ENCODE results near the gene TOX2. TPM values are rescaled to one million over a fixed set of nuclear protein-coding genes. Genes with fewer than 3 reads are reported as not detected.

TOX2 gene
- total RNA-seq, 1 donor from 2014 or later, result not detected

DNA sequence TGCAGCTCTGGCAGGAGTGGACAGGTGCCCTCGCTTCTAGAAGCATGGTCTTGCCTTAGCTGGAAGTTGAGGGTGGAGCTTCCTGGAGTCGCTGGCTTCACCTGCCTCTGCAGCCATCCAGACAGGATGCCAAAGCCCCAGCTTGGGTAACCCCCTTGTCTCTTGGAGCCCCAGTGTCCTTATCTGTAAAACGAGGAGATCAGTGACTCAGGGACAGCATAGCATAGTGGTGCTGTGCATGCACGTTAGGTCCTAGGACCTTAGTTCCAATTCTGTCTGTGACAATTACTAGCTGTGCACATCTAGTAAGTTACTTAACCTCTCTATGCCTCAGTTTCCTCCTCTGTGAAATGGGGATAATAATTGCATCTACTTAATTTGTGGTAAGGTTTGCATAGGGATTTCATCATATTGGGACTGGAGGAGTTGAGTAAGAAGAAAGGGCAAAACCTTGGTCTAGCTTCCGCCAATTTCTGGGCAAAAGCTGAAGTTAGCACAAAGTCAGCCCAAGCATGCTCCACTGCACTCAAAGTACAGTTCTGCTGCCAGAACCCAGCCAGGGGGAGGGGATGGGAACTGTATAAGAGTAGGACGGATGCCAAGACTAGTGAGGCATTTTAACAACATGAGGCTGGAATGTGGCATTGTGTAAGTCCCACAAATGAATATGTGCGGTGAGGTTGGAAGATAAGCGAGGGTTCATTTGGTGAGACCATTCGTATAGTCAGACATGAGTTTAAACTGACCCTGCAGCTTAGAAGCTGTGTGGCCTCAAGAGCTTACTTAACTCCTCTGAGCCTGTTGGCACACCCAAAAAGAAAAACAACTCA lies 24.5 kb downstream of the TOX2 start:
- Histone ChIP-seq H3K9ac (ENCODE audit: low read depth in 1 of 3, low read length in 3 of 3) (no peak overlapping the region), H3K27me3 (ENCODE audit: control insufficient read depth in 3 of 3, insufficient read depth in 3 of 3, low read length in 3 of 3) (peaks cover 6 to 14% (median 10%) of the 10 kb centered on the region in 3 donors), H3K4me3 (ENCODE audit: low read length in 3 of 3) (no peak overlapping the region), H3K4me1 (ENCODE audit: control insufficient read depth in 3 of 3, insufficient read depth in 3 of 3, low read length in 3 of 3) (peaks cover 0 to 15% (median 2%) of the 10 kb centered on the region in 3 donors), H3K36me3 (ENCODE audit: control insufficient read depth in 3 of 3, insufficient read depth in 3 of 3, low read length in 3 of 3) (no peaks in the 10 kb centered on the region), H3K9me3 (ENCODE audit: control insufficient read depth in 3 of 3, low read length in 3 of 3) (no peaks in the 10 kb centered on the region), H3K27ac (ENCODE audit: low read depth, low read length) (no peak overlapping the region)

DNA sequence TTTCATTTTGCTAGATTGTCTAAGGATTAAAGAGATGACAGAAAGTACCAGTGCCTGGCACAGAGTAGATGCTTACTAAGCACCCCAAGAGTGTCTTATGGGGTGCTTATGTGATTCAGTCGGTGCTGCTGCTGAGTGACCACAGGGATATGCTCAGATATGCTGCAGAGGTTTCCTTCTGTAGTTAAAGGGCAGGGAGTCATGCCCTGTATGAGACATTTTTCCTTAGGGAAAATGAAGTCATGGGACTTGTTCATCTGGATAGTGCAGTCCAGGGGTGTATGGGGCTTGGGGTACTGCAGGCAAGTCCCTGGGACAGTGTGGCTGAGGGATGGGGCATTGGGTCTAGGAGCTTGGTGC lies 25.1 kb downstream of the TOX2 start:
- H3K36me3 ChIP-seq (ENCODE audit: control insufficient read depth in 3 of 3, insufficient read depth in 3 of 3, low read length in 3 of 3), result no peaks in the 10 kb centered on the region
- no peaks in the 10 kb centered on the region for H3K9me3 ChIP-seq (ENCODE audit: control insufficient read depth in 3 of 3, low read length in 3 of 3)
- H3K27me3 ChIP-seq (ENCODE audit: control insufficient read depth in 3 of 3, insufficient read depth in 3 of 3, low read length in 3 of 3), result peaks cover 4 to 14% (median 7%) of the 10 kb centered on the region in 3 donors
- peaks cover 0 to 15% (median 2%) of the 10 kb centered on the region in 3 donors for H3K4me1 ChIP-seq (ENCODE audit: control insufficient read depth in 3 of 3, insufficient read depth in 3 of 3, low read length in 3 of 3)
- H3K9ac ChIP-seq (ENCODE audit: low read depth in 1 of 3, low read length in 3 of 3), result no peak overlapping the region
- no peak overlapping the region for H3K4me3 ChIP-seq (ENCODE audit: low read length in 3 of 3)
- H3K27ac ChIP-seq (ENCODE audit: low read depth, low read length), result no peak overlapping the region

DNA sequence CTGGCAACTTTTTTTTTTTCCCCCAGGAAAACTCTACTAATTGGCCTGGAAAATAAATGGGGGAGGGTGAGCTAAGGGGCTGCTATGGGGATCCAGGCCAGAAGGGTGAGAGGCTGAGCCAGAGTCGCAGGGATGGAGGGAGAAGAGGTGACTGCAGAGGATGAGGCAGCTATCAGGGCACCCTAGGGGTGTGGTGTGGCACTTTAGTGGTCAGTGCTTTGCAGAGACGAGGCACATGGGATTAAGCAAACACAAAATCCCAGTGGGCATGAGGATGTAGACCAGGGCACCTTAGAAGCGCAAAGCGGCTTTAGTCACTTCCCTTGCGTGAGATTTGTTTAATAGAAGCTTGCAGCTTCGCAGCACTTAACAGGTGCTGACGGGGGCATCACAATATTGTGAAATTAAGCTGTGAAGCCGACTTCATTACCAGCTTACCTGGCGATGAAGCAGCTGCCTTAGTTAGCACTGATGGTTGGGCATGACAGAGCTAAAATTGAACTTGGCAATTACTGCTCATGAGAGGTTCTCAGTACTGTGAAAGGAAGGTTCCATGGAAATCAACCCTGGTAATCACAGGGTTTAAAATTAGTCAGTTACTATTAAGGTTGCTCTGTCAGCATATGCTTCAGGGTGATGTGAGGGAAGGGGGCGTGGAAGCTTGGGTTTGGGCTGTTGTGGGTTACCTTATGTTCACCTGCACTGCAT lies 26.0 kb downstream of the TOX2 start:
- Histone ChIP-seq H3K4me1 (ENCODE audit: control insufficient read depth in 3 of 3, insufficient read depth in 3 of 3, low read length in 3 of 3) (peaks cover 0 to 15% (median 2%) of the 10 kb centered on the region in 3 donors), H3K27ac (ENCODE audit: low read depth, low read length) (no peak overlapping the region), H3K27me3 (ENCODE audit: control insufficient read depth in 3 of 3, insufficient read depth in 3 of 3, low read length in 3 of 3) (peaks cover 4 to 14% (median 7%) of the 10 kb centered on the region in 3 donors), H3K9ac (ENCODE audit: low read depth in 1 of 3, low read length in 3 of 3) (no peak overlapping the region), H3K9me3 (ENCODE audit: control insufficient read depth in 3 of 3, low read length in 3 of 3) (no peaks in the 10 kb centered on the region), H3K4me3 (ENCODE audit: low read length in 3 of 3) (no peak overlapping the region), H3K36me3 (ENCODE audit: control insufficient read depth in 3 of 3, insufficient read depth in 3 of 3, low read length in 3 of 3) (no peaks in the 10 kb centered on the region)

DNA sequence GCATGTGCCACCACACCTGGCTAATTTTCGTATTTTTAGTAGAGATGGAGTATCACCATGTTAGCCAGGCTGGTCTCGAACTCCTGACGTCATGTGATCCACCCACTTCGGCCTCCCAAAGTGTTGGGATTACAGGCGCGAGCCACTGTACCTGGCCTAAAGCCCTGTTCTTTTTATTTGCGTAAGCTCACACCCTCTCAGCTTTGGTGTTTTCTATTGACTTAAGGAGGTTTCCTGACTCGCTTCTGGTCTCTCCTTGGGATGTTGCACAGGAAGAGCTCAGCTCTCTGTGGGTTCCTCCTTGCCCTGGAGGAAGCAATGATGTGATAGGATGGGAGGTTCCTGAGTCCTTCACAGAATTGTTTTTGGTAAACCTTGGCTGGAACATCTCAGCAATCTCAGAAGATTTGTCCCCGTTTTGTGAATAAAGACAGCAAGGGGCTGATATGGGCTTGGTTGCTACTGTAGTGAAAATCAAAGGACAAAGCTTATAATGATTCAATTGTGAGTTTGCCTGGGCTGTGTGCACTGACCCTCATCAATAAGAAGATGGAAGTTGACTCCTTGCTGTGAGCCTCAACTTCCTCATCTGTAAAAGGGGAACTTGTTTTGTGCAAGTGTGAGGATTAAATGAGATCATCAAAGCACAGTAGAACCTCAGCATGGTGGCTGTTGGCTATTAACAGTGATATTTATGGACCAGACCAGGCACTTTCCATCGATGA lies 27.0 kb downstream of the TOX2 start:
- no peaks in the 10 kb centered on the region for H3K9me3 ChIP-seq (ENCODE audit: control insufficient read depth in 3 of 3, low read length in 3 of 3)
- H3K4me3 ChIP-seq (ENCODE audit: low read length in 3 of 3), result no peak overlapping the region
- peak overlapping the region; percentile 56 for H3K27ac ChIP-seq (ENCODE audit: low read depth, low read length)
- peaks cover 4 to 11% (median 7%) of the 10 kb centered on the region in 3 donors for H3K27me3 ChIP-seq (ENCODE audit: control insufficient read depth in 3 of 3, insufficient read depth in 3 of 3, low read length in 3 of 3)
- H3K36me3 ChIP-seq (ENCODE audit: control insufficient read depth in 3 of 3, insufficient read depth in 3 of 3, low read length in 3 of 3), result no peaks in the 10 kb centered on the region
- H3K4me1 ChIP-seq (ENCODE audit: control insufficient read depth in 3 of 3, insufficient read depth in 3 of 3, low read length in 3 of 3), result peaks cover 0 to 15% (median 2%) of the 10 kb centered on the region in 3 donors
- no peak overlapping the region for H3K9ac ChIP-seq (ENCODE audit: low read depth in 1 of 3, low read length in 3 of 3)

DNA sequence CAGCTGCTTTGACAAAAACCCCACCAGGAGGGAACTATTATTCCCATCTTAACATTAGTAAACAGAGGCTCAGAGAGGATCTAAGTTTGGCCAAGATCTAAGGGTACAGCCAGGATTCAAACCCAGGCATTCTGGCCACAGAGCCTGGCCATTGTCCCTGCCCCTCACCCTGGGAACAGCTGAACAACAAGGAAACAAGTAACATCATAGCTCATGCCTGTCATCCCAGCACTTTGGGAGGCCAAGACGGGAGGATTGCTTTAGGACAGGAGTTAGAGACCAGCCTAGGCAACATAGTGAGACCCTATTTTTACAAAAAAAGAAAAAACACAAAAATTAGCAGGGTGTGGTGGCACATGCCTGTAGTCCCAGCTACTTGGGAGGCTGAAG lies 27.5 kb downstream of the TOX2 start:
- Histone ChIP-seq H3K4me3 (ENCODE audit: low read length in 3 of 3) (no peak overlapping the region), H3K27ac (ENCODE audit: low read depth, low read length) (peak overlapping the region; percentile 56), H3K27me3 (ENCODE audit: control insufficient read depth in 3 of 3, insufficient read depth in 3 of 3, low read length in 3 of 3) (peaks cover 4 to 9% (median 7%) of the 10 kb centered on the region in 3 donors), H3K4me1 (ENCODE audit: control insufficient read depth in 3 of 3, insufficient read depth in 3 of 3, low read length in 3 of 3) (peaks cover 0 to 15% (median 2%) of the 10 kb centered on the region in 3 donors), H3K9ac (ENCODE audit: low read depth in 1 of 3, low read length in 3 of 3) (no peak overlapping the region), H3K9me3 (ENCODE audit: control insufficient read depth in 3 of 3, low read length in 3 of 3) (no peaks in the 10 kb centered on the region), H3K36me3 (ENCODE audit: control insufficient read depth in 3 of 3, insufficient read depth in 3 of 3, low read length in 3 of 3) (no peaks in the 10 kb centered on the region)

DNA sequence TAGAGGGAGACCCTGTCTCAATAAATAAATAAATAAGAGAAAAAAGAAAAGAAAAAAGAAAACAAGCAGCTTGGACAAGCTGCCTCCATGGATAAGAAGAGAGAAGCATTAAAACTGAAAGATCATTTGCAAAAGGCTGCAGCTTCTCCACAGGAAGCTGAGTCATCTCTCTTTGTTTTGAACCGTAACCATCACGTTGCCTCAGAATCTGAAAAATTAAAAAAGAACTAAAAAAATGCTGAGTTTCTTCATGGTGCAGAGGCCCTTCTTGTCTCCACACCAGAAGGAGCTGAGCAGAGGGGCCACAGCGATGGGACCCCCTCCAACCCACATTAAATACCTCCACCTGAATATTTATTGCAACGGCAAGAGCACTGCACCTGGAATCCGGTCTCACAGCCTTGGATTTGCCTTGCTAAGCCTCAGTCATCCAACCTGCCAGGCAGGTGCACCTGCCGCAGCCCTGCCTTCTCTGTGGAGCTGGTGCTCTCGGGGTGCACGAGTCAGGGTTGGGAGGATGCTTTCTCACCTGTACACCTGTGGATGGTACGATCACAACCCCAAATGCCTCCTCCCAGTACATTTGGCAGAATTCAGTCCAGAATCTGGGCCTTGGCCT lies 28.1 kb downstream of the TOX2 start:
- H3K27ac ChIP-seq (ENCODE audit: low read depth, low read length), result peak overlapping the region; percentile 40
- H3K4me1 ChIP-seq (ENCODE audit: control insufficient read depth in 3 of 3, insufficient read depth in 3 of 3, low read length in 3 of 3), result peaks cover 0 to 10% (median 2%) of the 10 kb centered on the region in 3 donors
- no peaks in the 10 kb centered on the region for H3K36me3 ChIP-seq (ENCODE audit: control insufficient read depth in 3 of 3, insufficient read depth in 3 of 3, low read length in 3 of 3)
- H3K9me3 ChIP-seq (ENCODE audit: control insufficient read depth in 3 of 3, low read length in 3 of 3), result no peaks in the 10 kb centered on the region
- no peak overlapping the region for H3K4me3 ChIP-seq (ENCODE audit: low read length in 3 of 3)
- peaks cover 4 to 10% (median 8%) of the 10 kb centered on the region in 3 donors for H3K27me3 ChIP-seq (ENCODE audit: control insufficient read depth in 3 of 3, insufficient read depth in 3 of 3, low read length in 3 of 3)
- no peak overlapping the region for H3K9ac ChIP-seq (ENCODE audit: low read depth in 1 of 3, low read length in 3 of 3)

DNA sequence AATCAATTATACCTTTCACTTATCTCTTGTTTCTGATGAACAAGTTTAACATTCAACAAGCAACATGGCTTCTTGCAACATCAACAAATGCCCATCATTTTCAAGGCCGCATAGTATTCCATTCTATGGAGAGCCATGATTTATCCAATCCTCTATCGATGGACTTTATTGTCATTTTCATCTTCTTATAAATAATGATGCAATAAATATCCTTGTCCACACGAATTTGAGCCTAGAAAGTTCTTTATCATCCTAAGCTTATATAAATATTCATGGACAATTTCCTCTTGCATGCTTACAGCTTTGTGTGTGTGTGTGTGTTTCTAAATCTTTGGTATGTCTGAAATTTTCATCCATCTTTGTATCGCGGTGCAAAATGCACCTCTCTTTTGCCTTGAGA lies 29.1 kb downstream of the TOX2 start:
- Histone ChIP-seq H3K27me3 (ENCODE audit: control insufficient read depth in 3 of 3, insufficient read depth in 3 of 3, low read length in 3 of 3) (peaks cover 8 to 9% (median 8%) of the 10 kb centered on the region in 3 donors), H3K36me3 (ENCODE audit: control insufficient read depth in 3 of 3, insufficient read depth in 3 of 3, low read length in 3 of 3) (no peaks in the 10 kb centered on the region), H3K4me3 (ENCODE audit: low read length in 3 of 3) (no peak overlapping the region), H3K9me3 (ENCODE audit: control insufficient read depth in 3 of 3, low read length in 3 of 3) (no peaks in the 10 kb centered on the region), H3K27ac (ENCODE audit: low read depth, low read length) (no peak overlapping the region), H3K9ac (ENCODE audit: low read depth in 1 of 3, low read length in 3 of 3) (no peak overlapping the region), H3K4me1 (ENCODE audit: control insufficient read depth in 3 of 3, insufficient read depth in 3 of 3, low read length in 3 of 3) (peaks cover 0 to 6% (median 2%) of the 10 kb centered on the region in 3 donors)

DNA sequence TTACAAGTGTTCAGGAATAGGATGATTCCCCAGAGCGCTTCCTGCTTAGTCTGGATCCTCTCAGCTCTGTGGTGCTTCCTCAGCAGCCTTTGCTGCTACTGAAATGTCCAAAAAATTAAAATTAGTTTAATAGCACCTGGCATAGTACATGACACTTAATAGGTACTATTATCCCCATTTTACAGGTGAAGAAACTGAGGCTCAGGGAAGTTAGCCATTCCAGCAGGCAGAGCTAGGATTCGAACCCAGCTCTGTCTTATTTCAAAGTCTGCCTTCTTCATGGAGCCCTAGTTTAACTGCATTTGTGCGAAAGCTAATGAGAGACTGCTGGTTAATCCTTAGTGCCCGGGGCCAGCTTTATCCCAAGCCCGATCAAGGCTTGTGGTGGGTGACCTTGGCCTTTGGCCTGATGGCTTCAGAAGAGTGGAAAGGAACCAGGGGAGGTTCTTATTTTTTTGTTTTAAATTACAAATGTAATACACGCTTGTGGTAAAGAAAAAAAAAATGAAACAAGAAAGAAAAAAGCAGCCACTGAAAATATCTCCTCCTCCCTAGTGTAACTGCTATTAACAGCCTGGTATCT lies 30.1 kb downstream of the TOX2 start:
- H3K27me3 ChIP-seq (ENCODE audit: control insufficient read depth in 3 of 3, insufficient read depth in 3 of 3, low read length in 3 of 3), result peaks cover 4 to 6% (median 5%) of the 10 kb centered on the region in 3 donors
- no peak overlapping the region for H3K9ac ChIP-seq (ENCODE audit: low read depth in 1 of 3, low read length in 3 of 3)
- peaks cover 0 to 6% (median 2%) of the 10 kb centered on the region in 3 donors for H3K4me1 ChIP-seq (ENCODE audit: control insufficient read depth in 3 of 3, insufficient read depth in 3 of 3, low read length in 3 of 3)
- H3K4me3 ChIP-seq (ENCODE audit: low read length in 3 of 3), result no peak overlapping the region
- no peaks in the 10 kb centered on the region for H3K36me3 ChIP-seq (ENCODE audit: control insufficient read depth in 3 of 3, insufficient read depth in 3 of 3, low read length in 3 of 3)
- H3K27ac ChIP-seq (ENCODE audit: low read depth, low read length), result no peak overlapping the region
- H3K9me3 ChIP-seq (ENCODE audit: control insufficient read depth in 3 of 3, low read length in 3 of 3), result no peaks in the 10 kb centered on the region

DNA sequence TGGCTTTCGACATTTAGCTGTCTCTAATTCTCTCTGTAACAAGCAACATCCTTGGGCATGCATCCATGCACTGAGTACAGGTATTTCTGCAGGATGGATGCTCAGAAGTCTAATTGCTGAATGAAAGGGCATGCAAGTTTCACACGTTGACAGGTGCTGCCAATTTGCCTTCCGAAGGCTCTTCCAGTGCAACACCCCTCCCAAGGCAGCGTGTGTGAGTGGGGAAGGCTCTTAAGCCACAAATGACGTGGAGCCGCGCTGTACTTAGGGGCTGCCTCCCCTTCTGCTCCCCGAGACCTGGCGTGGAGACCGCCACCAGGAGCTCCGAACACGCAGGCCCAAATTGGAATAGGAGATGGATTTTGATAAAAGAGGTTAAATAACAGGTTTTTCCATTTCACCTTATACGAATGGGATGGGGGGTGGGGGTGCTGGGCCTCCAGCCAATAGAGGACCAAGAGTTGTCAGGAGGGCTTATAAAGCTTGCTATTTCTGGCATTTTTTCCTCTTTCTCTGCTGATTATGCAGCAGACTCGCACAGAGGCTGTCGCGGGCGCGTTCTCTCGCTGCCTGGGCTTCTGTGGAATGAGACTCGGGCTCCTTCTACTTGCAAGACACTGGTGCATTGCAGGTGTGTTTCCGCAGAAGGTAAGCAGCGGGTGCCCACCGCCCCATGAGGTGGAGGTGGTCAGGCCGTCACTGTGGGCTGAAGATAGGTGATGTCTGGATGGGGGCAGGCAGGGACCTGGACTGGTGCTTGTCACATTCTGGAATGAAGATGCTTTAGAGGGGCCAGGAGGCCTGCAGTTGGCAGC lies 30.9 kb downstream of the TOX2 start:
- Histone ChIP-seq H3K36me3 (ENCODE audit: control insufficient read depth in 3 of 3, insufficient read depth in 3 of 3, low read length in 3 of 3) (no peaks in the 10 kb centered on the region), H3K27me3 (ENCODE audit: control insufficient read depth in 3 of 3, insufficient read depth in 3 of 3, low read length in 3 of 3) (peaks cover 4 to 6% (median 4%) of the 10 kb centered on the region in 3 donors), H3K9ac (ENCODE audit: low read depth in 1 of 3, low read length in 3 of 3) (no peak overlapping the region), H3K9me3 (ENCODE audit: control insufficient read depth in 3 of 3, low read length in 3 of 3) (no peaks in the 10 kb centered on the region), H3K4me1 (ENCODE audit: control insufficient read depth in 3 of 3, insufficient read depth in 3 of 3, low read length in 3 of 3) (peaks cover 0 to 6% (median 2%) of the 10 kb centered on the region in 3 donors), H3K27ac (ENCODE audit: low read depth, low read length) (no peak overlapping the region), H3K4me3 (ENCODE audit: low read length in 3 of 3) (no peak overlapping the region)

Data from skeletal muscle tissue (tissue), 4 donors.